EL (cell line): Measurements from ENCODE around the gene FAM83D.

Experiments
- DNase-seq: peaks from one replicate; pipeline ENCODE4 v3.0.0-alpha.2; 2016

Gene FAM83D, protein sequence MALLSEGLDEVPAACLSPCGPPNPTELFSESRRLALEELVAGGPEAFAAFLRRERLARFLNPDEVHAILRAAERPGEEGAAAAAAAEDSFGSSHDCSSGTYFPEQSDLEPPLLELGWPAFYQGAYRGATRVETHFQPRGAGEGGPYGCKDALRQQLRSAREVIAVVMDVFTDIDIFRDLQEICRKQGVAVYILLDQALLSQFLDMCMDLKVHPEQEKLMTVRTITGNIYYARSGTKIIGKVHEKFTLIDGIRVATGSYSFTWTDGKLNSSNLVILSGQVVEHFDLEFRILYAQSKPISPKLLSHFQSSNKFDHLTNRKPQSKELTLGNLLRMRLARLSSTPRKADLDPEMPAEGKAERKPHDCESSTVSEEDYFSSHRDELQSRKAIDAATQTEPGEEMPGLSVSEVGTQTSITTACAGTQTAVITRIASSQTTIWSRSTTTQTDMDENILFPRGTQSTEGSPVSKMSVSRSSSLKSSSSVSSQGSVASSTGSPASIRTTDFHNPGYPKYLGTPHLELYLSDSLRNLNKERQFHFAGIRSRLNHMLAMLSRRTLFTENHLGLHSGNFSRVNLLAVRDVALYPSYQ

DNA sequence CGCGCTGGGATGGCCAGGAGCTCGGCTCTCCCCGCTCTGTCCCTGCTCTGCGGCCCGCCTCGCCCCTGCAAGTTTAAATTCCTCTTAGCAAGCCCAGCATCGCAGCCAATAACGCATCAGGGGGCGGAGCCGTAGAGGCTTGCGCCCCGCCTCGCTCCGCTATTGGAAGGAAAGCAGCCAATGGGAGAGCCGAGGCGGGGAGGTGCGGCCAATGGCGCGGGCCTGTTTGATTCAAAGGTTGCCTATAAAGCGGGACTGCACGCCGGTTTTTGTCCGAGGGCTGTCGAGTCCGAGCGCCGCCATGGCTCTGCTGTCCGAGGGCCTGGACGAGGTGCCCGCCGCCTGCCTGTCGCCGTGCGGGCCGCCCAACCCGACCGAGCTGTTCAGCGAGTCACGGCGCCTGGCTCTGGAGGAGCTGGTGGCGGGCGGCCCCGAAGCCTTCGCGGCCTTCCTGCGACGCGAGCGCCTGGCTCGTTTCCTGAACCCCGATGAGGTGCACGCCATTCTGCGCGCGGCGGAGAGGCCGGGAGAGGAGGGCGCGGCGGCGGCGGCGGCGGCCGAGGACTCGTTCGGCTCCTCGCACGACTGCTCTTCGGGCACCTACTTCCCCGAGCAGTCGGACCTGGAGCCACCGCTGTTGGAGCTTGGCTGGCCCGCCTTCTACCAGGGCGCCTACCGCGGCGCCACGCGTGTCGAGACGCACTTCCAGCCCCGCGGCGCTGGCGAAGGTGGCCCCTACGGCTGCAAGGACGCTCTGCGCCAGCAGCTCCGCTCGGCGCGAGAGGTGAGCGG, at the start of gene FAM83D:
Gene FAM83D, plus strand, starts transcription at position 276 of the 792 bp plus-strand sequence. Its CDS starts 26 bp downstream, at position 302.
- peak; percentile 98 for DNase-seq

DNA sequence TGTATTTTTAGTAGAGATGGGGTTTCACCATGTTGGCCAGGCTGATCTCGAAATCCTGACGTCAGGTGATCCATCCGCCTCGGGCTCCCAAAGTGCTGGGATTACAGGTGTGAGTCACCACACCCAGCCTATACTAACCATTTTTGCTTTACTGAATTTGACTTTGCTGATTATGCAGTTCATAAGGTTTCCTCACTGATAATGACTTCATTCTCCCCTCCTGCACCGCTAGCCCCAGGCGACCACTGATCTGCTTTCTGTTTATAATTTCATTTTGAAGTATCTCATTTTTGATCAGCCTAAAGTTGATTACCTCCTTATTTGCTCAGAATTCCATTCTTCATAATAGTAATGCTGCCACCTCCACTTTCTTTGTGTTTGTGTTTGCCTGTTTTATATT, 48.7 kb upstream of the FAM83D start:
- DNase-seq: no peak

DNA sequence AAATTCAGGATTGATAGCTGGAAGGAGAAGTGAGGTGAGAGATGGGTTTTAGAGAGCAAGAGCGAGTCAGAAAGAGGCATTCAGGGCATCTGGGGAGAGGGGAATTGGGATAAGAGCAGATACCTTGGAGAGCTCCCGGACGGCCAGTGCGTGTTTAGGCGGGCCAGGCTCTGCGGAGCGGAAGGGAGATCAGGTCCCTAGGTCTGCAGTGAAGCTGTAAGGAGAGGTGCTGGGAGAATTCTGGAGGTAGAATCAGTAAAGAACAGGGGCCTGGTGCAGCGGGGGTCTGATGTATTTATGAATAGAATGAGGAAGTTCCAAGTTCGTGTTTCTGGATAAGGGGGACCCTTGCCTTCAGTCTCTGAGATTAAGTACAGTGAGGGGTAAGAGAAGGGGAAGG, 47.4 kb upstream of the FAM83D start:
- DNase-seq: no peak

DNA sequence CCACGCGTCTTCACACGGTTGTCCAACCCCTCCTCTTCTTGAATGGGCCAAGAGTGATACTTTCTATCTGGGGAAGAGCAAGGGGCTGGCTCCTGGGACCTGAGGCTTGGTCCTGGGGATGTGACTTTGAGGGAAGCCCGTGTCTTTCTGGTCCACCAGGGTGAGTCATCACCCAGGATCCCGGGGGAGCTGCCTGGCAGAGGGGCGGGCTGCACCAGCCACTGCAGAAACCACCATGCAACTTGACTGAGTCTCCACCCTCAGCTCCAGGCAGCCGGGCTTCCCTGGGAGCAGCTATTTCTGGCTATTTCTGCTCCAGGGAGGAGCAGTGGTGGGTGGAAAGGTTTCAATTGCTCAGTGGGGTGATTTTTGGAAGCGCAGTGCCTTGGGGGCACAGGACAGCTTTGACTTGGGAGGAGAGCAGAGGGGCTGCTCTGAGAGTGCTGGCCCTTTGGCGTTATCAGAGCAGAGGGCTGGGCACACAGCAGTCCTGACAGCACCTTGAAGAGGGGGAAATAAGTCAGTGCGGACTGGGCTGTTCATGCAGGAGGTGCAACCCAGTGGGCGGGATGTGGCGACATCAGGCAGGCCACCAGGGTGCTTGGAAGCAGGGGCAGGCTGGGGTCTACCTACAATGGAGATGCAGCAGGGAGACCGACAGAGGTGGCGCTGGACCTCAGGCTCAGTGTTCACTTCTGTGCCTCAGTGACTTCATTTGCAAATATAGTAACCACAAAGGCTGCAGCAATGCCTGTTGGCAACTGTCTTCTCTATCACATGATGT, 45.1 kb upstream of the FAM83D start:
- DNase-seq: peak; percentile 10

DNA sequence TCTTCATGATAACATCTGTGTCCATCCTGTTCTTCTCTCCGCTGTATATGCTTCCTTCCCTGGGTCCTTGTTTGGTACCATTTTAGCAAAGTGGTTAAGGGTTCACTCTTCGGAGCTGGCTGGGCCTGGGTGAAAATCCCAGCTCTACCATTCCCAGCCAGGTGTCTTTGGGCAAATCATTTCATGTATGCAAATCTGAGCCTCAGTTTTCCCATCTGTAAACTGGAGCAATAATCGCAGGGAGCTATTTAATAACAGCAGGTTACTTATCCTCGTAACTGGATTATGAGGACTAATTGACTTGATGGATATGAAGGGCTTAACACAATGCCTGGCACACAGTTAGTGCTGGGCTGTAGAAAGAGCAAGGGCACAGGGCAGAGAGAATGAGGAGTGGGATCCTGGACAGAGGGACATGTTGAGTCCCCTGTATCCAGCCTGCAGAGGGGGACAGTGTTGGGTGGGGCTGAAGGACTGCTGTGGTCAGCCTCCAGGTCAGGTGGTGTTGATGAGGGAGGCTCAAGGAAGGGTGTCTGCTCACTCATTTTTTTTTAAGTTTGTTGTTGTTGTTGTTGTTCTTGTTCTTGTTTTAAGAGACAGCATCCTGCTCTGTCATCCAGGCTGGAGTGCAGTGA, 44.3 kb upstream of the FAM83D start:
- DNase-seq: no peak

GRCh38 chr20:38882600-38882999, 43.6 kb upstream of the FAM83D start:
- no peak for DNase-seq

- DNase-seq: peak; percentile 31
These were observed 42.9 kb upstream of the FAM83D start for GRCh38 chr20:38883081-38883980.

DNA sequence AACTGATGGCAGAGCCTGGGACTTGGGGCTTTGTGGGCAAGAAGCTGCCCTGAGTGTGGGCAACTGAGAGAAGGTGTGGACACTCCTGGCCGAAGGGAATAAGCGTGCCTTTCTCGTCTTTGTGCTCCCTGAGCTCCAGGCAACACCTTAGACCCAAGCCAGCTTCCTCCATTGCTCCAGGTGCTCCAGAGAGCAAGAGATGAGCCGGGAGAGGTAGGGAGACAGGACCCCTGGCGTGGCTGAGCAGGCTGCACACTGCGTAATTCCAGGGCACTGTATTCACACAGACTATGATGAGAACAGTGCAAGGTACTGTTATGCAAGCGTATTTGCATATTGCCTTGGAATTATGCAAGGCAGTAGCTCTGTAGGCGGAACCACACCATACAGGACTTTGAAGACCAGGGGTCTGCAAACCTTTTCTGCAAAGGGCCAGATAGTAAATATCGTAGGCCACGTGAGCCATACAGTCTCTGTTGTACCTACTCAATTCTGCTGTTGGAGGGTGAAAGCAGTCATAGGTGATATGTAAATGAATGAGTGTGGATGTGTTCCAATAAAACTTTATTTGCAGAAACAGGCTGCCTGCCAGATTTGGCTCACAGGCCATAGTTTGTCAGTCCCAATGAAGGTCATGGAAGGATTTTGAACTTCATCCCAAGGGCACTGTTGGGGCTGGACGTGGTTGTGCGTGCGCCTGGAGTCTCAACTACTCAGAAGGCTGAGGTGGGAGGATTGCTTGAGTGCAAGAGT, 42.1 kb upstream of the FAM83D start:
- DNase-seq: no peak

- no peak for DNase-seq
These were observed 40.9 kb upstream of the FAM83D start for GRCh38 chr20:38885357-38885756.

GRCh38 chr20:38888059-38888831, 38.0 kb upstream of the FAM83D start:
- DNase-seq: no peak

GRCh38 chr20:38889050-38889449, 37.2 kb upstream of the FAM83D start:
- no peak for DNase-seq

DNA sequence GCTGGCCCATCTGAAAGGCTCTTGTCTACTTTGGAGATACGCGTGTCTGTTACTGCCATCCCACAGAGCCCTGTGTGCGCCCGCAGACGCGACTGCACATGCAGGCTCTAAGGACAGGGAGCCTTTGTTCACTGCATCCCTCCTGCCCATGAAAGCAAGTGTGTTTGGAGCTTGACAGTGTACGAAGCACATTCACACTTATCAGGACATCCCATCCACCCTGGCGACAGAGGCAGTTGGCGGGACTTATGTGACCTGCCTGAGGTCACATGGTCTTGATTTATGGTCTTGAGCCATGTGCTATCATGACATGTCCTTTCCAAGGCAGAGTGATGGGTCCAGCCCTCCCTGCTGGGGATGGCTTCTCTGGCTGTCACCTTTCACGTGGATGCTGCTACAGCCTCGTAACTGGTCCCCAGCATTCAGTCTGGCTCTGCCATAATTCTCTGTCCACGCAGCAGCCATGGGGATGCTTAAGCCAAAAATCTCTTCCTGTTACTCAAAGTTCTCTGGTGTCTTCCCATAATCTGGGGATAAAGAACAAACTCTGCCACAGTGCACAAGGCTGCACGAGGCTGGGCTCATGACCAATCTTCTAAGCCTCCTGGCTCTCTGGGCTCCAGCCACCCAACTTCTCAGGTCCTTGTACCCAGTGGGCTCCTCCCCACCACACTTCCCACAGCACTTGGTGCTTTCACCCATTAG, 36.3 kb upstream of the FAM83D start:
- no peak for DNase-seq

DNA sequence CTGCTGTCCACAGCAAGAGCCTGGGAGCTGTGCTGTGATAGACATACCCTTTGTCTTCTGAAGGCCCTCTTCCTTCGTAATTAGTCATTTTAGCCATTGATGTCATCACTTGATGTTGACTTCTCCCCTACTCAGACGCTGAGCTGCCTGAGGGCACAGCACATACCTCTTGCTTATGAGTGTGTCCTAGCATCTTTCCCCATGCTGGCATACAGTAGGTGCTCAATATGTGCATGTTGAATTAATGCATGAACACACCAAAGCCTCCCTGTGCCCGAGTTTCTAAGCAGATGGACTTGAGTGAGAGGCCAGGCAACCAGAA, 35.8 kb upstream of the FAM83D start:
- peak; percentile 11 for DNase-seq

- no peak for DNase-seq
These were observed 33.9 kb upstream of the FAM83D start for GRCh38 chr20:38892091-38892981.

- DNase-seq: no peak
These were observed 33.1 kb upstream of the FAM83D start for GRCh38 chr20:38893056-38893564.

DNA sequence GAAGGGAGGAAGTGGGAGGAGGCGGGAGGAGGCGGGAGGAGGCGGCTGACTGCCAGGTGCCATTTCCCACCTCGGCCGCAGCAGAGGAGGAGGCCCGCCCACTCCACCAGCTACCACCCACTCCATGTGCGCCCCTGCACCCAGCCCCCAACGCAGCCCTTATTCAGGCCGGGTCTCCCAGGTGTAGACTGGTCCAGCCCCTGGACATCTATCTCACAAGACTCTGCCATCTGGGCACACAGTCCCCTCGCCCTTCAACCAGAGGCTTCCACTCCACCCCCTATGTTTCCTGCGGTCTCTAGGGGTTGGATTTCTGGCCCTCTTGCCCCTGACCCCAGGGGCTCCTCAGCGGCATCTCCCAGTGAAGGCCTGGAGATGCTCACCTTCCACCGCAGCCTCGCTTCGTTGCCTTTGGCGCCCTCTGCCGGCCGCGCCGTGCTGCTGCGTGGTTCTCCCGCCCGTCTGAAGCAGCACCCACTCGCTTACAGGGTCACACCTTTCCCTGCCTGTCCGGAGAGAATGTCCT, 32.6 kb upstream of the FAM83D start:
- DNase-seq: peak; percentile 44

DNA sequence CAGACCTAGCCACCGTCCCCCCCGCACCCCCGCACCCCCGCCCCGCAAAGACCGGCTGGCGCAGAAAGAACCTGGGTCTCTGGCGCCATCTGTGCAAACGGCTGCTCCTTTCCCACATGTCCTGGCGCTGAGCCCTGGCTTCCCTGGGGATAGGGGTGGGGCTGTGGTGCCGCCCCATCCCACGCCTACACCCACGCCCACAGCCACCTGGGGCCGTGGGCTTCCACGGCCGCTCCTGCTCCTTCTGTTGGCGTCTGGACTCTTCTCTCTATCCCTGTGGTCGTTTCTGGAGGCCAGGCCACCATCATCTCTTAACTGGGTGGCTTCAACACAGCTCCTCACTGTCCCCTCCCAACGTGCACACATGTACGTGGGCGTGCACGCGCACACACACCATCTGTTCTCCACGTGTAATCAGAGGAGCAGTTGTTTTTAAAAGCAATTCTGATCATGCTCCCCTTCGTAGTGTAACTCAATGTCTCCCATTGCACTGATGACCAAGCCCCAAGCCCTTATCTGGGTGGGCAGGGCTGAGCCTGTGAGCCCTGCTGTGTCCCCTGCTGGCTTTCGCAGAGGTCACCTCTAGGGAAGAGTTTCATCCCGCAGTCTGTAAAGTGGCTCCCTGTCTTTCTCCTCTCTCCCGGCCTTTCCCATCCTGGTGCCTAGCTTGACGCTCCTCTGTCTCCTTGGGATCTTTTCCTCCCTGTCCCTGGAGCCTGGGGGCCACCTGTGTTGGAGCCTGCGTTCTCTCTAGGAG, 31.9 kb upstream of the FAM83D start:
- no peak for DNase-seq
